GM19328 (cell line): ENCODE data around the gene PDXP.
A peak's percentile ranks its signal among the peaks of the same experiment; 100 is the strongest.
"Not testable (repeated sequence)": the region's sequence is repeated elsewhere in the genome, so short reads cannot be mapped to it uniquely, and the experiment has no call there.

Experiments
- ATAC-seq: cut with Tn5 transposase; IDR thresholded peaks from one replicate; pipeline ENCODE4 v1.9.1; 2021; ENCODE audit warnings: mild to moderate bottlenecking, moderate library complexity; ENCODE audit not compliant: unreplicated experiment

Gene PDXP

GRCh38 chr22:37672920-37673455 lies 14.5 kb downstream of the PDXP start:
- ATAC-seq: no peak

- no peak for ATAC-seq
Observed at GRCh38 chr22:37674248-37674647, 15.7 kb downstream of the PDXP start.

- ATAC-seq: no peak
Observed at GRCh38 chr22:37674951-37675929, 16.7 kb downstream of the PDXP start, which contains the start of gene LGALS1. Gene LGALS1, plus strand, starts transcription at chr22:37675636. Its CDS starts 67 bp downstream, at chr22:37675703.

- no peak for ATAC-seq
Observed at GRCh38 chr22:37675930-37676735, 17.6 kb downstream of the PDXP start.

- ATAC-seq: peak; percentile 60
Observed at GRCh38 chr22:37676736-37677492, 18.4 kb downstream of the PDXP start.

- ATAC-seq: peak; percentile 13
Observed at GRCh38 chr22:37677493-37677974, 19.0 kb downstream of the PDXP start.

GRCh38 chr22:37678372-37678771 lies 19.8 kb downstream of the PDXP start:
- ATAC-seq: no peak

GRCh38 chr22:37679670-37680069 lies 21.1 kb downstream of the PDXP start:
- no peak for ATAC-seq

GRCh38 chr22:37680191-37680851 lies 21.8 kb downstream of the PDXP start:
- no peak for ATAC-seq

GRCh38 chr22:37681001-37681424 lies 22.5 kb downstream of the PDXP start:
- no peak for ATAC-seq

GRCh38 chr22:37681556-37682049 lies 23.1 kb downstream of the PDXP start:
- ATAC-seq: no peak

GRCh38 chr22:37684803-37685615 lies 26.5 kb downstream of the PDXP start:
- no peak for ATAC-seq

- peak; percentile 73 for ATAC-seq
Observed at GRCh38 chr22:37686002-37686982, 27.8 kb downstream of the PDXP start, which contains the start of gene NOL12. Gene NOL12, plus strand, starts transcription at chr22:37686343. Its CDS starts 50 bp downstream, at chr22:37686393.

GRCh38 chr22:37690407-37690806 lies 31.9 kb downstream of the PDXP start:
- no peak for ATAC-seq

- ATAC-seq: no peak
Observed at GRCh38 chr22:37690901-37691504, 32.5 kb downstream of the PDXP start.

- no peak for ATAC-seq
Observed at GRCh38 chr22:37692627-37693285, 34.2 kb downstream of the PDXP start.

- not testable (repeated sequence) for ATAC-seq
Observed at GRCh38 chr22:37694131-37694530, 35.6 kb downstream of the PDXP start.
